EL (cell line): ENCODE results near the gene PLCH1.

Experiments used
- DNase-seq: peaks from one replicate; pipeline ENCODE4 v3.0.0-alpha.2; 2016

Gene PLCH1

GRCh38 chr3:155327871-155328270 lies 417.0 kb downstream of the PLCH1 start:
- DNase-seq = no peak

DNA sequence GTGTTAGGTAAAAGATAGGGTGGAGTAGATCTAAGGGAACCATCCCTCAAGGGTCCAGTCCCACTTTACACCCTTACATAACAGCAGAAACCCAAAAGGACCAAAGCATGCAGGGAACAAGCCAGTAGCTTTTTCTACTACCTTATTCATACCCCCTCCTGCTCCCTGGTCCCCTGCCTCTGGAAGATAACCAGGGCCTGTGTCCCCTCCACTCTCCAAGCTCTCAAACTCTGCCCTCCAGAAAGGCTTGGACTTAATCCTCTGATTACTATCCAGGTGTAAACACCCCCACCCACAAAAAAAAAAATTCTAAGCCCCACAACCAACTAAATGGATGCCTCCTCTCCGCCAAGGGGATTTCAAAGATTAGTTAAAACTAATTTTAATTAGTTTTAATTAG lies 417.4 kb downstream of the PLCH1 start:
- DNase-seq = no peak

- DNase-seq = no peak
These were observed 418.0 kb downstream of the PLCH1 start for GRCh38 chr3:155326901-155327300.

DNA sequence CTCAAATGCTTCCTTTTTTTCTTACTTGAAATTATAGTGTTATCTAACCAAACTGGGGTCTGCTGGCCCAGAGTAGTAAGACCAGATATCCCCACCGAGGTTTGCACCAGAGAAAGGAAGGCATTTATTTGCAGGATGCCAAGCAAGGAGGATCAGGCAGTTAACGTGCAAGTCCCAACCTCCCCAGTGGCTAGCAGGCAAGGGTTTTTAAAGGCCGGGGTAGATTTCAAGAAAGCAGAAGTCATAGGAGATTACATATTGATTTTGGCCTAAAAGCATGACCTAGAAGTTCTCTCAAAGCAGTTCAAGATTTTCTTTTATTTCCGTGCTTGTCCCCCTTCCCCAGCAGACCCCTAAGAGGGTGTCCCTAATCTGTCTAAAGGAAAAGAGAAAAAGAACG lies 418.6 kb downstream of the PLCH1 start:
- no peak for DNase-seq
